SJCRH30 (cell line): ENCODE results near the gene DES. TPM values are rescaled to one million over a fixed set of nuclear protein-coding genes. Genes with fewer than 3 reads are reported as not detected.

Experiments used
- DNase-seq, 2 experiments: peaks; one replicate each; pipeline ENCODE4 v3.0.0-alpha.2; 2015 to 2020
- H3K27ac ChIP-seq: fragments of 250-450 bp; sonication (Bioruptor Pico); 2 replicates; pipeline ENCODE4 v1.5.1; 2020; ENCODE audit warnings: mild to moderate bottlenecking, moderate library complexity
- H3K27me3 ChIP-seq: fragments of 250-450 bp; sonication (Bioruptor Pico); 2 replicates; pipeline ENCODE4 v1.5.1; 2020; ENCODE audit warnings: mild to moderate bottlenecking, moderate library complexity
- H3K36me3 ChIP-seq: fragments of 250-450 bp; sonication (Bioruptor Pico); 2 replicates; pipeline ENCODE4 v1.5.1; 2020; ENCODE audit warnings: mild to moderate bottlenecking, moderate library complexity
- H3K4me1 ChIP-seq: fragments of 250-450 bp; sonication (Bioruptor Pico); 2 replicates; pipeline ENCODE4 v1.5.1; 2020; ENCODE audit warnings: mild to moderate bottlenecking, moderate library complexity
- H3K4me3 ChIP-seq: fragments of 250-450 bp; sonication (Bioruptor Pico); 2 replicates; pipeline ENCODE4 v1.5.1; 2020; ENCODE audit warnings: mild to moderate bottlenecking, moderate library complexity
- H3K9me3 ChIP-seq: fragments of 250-450 bp; sonication (Bioruptor Pico); replicated peaks from 2 replicates; pipeline ENCODE4 v1.5.1; 2020; ENCODE audit warnings: mild to moderate bottlenecking, moderate library complexity
- total RNA-seq: library from RNA; depleted of rRNA; stranded (reverse); fragments of >200 nt; shearing (Covaris generic); gene quantifications from 2 replicates; pipeline ENCODE4 v1.2.3, GENCODE V29; 2014

DES gene
- total RNA-seq, 1 experiment from 2014 or later, result 331 TPM

DNA sequence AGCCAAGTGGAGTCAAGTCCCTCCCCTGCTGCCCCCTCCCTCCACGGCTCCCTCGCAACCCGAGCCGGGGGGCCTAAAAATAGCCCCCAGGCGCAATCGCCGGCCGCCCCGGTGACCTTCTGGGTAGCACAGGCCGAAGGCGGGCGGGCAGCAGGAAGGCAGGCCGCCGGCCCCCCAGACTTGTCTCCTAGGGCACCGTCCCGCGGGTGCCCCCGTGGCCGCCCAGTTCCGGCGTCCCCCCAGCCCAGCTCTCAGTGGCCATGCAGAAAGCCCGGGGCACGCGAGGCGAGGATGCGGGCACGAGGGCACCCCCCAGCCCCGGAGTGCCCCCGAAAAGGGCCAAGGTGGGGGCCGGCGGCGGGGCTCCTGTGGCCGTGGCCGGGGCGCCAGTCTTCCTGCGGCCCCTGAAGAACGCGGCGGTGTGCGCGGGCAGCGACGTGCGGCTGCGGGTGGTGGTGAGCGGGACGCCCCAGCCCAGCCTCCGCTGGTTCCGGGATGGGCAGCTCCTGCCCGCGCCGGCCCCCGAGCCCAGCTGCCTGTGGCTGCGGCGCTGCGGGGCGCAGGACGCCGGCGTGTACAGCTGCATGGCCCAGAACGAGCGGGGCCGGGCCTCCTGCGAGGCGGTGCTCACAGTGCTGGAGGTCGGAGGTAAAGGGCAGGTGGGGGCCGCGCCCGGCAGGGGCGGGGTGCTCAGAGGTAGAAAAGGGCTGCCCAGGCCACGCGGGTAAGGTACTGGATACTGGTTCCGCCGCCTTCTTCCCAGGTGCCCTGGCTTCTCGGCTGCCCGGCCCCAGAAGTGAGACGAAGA lies 16.7 kb downstream of the DES start, which contains the start of gene SPEG:
TSS of gene SPEG (plus strand) at position 126 of the 808 bp plus-strand sequence. CDS start at position 261, 135 bp downstream.
- H3K4me3 ChIP-seq, result peak within 1 kb of the TSS; percentile 48
- H3K27ac ChIP-seq, result peak within 1 kb of the TSS; percentile 50
- no peaks in the 10 kb centered on the region for H3K9me3 ChIP-seq
- H3K36me3 ChIP-seq, result no peaks in the 10 kb centered on the region
- no peaks in the 10 kb centered on the region for H3K27me3 ChIP-seq
- no peak for DNase-seq
- H3K4me1 ChIP-seq, result peaks cover 33% of the 10 kb centered on the region

GRCh38 chr2:219435701-219436100 lies 17.5 kb downstream of the DES start:
- no peak overlapping the region for H3K4me3 ChIP-seq
- DNase-seq, result no peak
- peaks cover 34% of the 10 kb centered on the region for H3K4me1 ChIP-seq
- H3K27me3 ChIP-seq, result no peaks in the 10 kb centered on the region
- H3K27ac ChIP-seq, result no peak overlapping the region
- no peaks in the 10 kb centered on the region for H3K36me3 ChIP-seq
- H3K9me3 ChIP-seq, result no peaks in the 10 kb centered on the region

GRCh38 chr2:219436491-219436890 lies 18.3 kb downstream of the DES start:
- H3K27ac ChIP-seq, result no peak overlapping the region
- H3K9me3 ChIP-seq, result no peaks in the 10 kb centered on the region
- H3K4me1 ChIP-seq, result peaks cover 36% of the 10 kb centered on the region
- no peaks in the 10 kb centered on the region for H3K36me3 ChIP-seq
- DNase-seq, result no peak
- H3K27me3 ChIP-seq, result no peaks in the 10 kb centered on the region
- H3K4me3 ChIP-seq, result no peak overlapping the region

- DNase-seq, result no peak
- no peak overlapping the region for H3K27ac ChIP-seq
- H3K9me3 ChIP-seq, result no peaks in the 10 kb centered on the region
- no peak overlapping the region for H3K4me3 ChIP-seq
- H3K4me1 ChIP-seq, result peaks cover 36% of the 10 kb centered on the region
- no peaks in the 10 kb centered on the region for H3K36me3 ChIP-seq
- no peaks in the 10 kb centered on the region for H3K27me3 ChIP-seq
These were observed 19.0 kb downstream of the DES start for GRCh38 chr2:219437141-219437540.

GRCh38 chr2:219437690-219438206 lies 19.6 kb downstream of the DES start:
- DNase-seq, result no peak
- no peaks in the 10 kb centered on the region for H3K36me3 ChIP-seq
- peaks cover 37% of the 10 kb centered on the region for H3K4me1 ChIP-seq

GRCh38 chr2:219438453-219438852 lies 20.3 kb downstream of the DES start:
- Histone ChIP-seq H3K36me3 (no peaks in the 10 kb centered on the region), H3K4me3 (no peak overlapping the region), H3K9me3 (no peaks in the 10 kb centered on the region), H3K27me3 (no peaks in the 10 kb centered on the region), H3K4me1 (peaks cover 43% of the 10 kb centered on the region), H3K27ac (no peak overlapping the region; the same call in 1 of the 2 replicates)
- no peak for DNase-seq

More at GRCh38 chr2:219437690-219438206, 19.6 kb downstream of the DES start:
- H3K9me3 ChIP-seq, result no peaks in the 10 kb centered on the region
- H3K27ac ChIP-seq, result no peak overlapping the region
- H3K4me3 ChIP-seq, result no peak overlapping the region
- no peaks in the 10 kb centered on the region for H3K27me3 ChIP-seq

DNA sequence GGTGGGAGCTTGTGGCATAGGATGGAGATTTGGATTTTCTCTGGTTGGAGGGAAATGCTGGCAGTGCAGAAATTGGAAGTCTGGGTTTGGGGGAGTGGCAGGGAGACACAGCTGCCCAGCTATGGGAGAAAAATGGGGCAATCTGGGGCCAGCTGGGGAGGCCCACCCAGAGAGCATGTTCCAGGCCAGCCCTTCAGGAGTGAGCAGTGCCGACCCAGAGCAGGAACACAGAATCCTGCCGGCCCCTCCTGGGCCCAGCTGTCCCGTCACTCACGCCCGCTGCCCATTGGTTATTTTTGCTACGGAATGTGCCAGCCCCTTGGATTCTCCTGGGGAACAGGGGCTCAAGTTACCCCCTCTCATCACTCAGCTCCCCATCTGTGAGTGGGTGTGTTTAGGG lies 21.3 kb downstream of the DES start:
- Histone ChIP-seq H3K4me3 (no peak overlapping the region), H3K36me3 (no peaks in the 10 kb centered on the region), H3K27ac (peak overlapping the region; percentile 31), H3K27me3 (no peaks in the 10 kb centered on the region), H3K4me1 (peaks cover 41% of the 10 kb centered on the region), H3K9me3 (no peaks in the 10 kb centered on the region)
- DNase-seq, result peak; percentile 93 to 95

GRCh38 chr2:219440388-219441256 lies 22.4 kb downstream of the DES start:
- Histone ChIP-seq H3K27me3 (no peaks in the 10 kb centered on the region), H3K9me3 (no peaks in the 10 kb centered on the region), H3K27ac (no peak overlapping the region), H3K4me1 (peaks cover 46% of the 10 kb centered on the region), H3K36me3 (no peaks in the 10 kb centered on the region), H3K4me3 (peak overlapping the region; percentile 66)
- no peak for DNase-seq

GRCh38 chr2:219441451-219442255 lies 23.5 kb downstream of the DES start:
- DNase-seq, result peak; percentile 68

DNA sequence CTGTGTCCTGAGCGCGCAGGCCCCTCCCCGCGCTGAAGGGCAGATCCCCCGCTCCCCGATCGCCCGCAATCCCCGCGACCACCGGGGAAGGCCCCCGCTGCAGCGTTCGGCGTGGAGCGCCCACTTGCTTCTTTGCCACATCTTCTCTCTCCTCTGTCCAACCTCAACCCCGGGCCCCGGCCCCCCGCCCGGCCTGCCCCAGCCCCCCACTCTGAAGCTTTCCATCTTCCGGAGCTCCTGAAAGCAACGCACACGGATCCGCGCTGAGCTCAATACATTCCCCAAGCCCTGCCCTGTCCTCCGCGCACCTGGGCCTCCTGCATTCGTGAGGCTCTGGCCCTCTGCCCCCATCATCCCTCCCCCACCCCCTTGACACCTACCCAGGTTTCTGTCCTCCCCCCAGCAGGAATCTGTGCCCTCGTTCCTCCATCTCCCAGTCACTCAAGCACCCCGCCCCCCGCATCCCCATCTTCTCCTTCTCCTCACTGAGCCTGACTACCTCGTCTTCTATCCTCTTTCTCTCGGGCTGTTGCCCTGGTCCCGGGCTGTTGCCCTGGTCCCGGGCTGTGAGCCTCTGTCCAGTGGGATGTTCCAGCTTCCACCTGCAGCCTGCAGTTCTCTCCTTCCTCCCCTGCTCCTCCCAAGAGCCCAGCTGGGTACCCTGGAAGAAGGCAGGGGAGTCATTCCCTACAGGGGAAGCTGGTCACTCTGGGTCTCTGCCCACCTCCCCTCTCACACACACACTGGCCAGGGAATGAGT lies 24.3 kb downstream of the DES start:
- Histone ChIP-seq H3K4me3 (peak overlapping the region; percentile 66), H3K27me3 (no peaks in the 10 kb centered on the region), H3K4me1 (peaks cover 55% of the 10 kb centered on the region), H3K9me3 (no peaks in the 10 kb centered on the region), H3K27ac (no peak overlapping the region), H3K36me3 (no peaks in the 10 kb centered on the region; the same call in 1 of the 2 replicates)
- DNase-seq, result no peak

More at GRCh38 chr2:219441451-219442255, 23.5 kb downstream of the DES start:
- Histone ChIP-seq H3K27me3 (no peaks in the 10 kb centered on the region), H3K4me1 (peaks cover 55% of the 10 kb centered on the region), H3K4me3 (peak overlapping the region; percentile 66), H3K9me3 (no peaks in the 10 kb centered on the region), H3K36me3 (no peaks in the 10 kb centered on the region; the same call in 1 of the 2 replicates), H3K27ac (peak overlapping the region; percentile 42; the same call in 1 of the 2 replicates)

GRCh38 chr2:219443016-219443696 lies 25.0 kb downstream of the DES start:
- DNase-seq, result no peak
- H3K27ac ChIP-seq, result no peak overlapping the region
- H3K4me3 ChIP-seq, result no peak overlapping the region; the same call in 1 of the 2 replicates
- no peaks in the 10 kb centered on the region; the same call in 1 of the 2 replicates for H3K36me3 ChIP-seq
- no peaks in the 10 kb centered on the region for H3K9me3 ChIP-seq
- no peaks in the 10 kb centered on the region for H3K27me3 ChIP-seq
- H3K4me1 ChIP-seq, result peaks cover 55% of the 10 kb centered on the region

- no peaks in the 10 kb centered on the region for H3K27me3 ChIP-seq
- no peak overlapping the region for H3K4me3 ChIP-seq
- H3K9me3 ChIP-seq, result no peaks in the 10 kb centered on the region
- no peaks in the 10 kb centered on the region; the same call in 1 of the 2 replicates for H3K36me3 ChIP-seq
- peaks cover 52% of the 10 kb centered on the region for H3K4me1 ChIP-seq
- no peak overlapping the region for H3K27ac ChIP-seq
- no peak for DNase-seq
These were observed 25.5 kb downstream of the DES start for GRCh38 chr2:219443697-219444023.

GRCh38 chr2:219444566-219445091 lies 26.5 kb downstream of the DES start:
- no peak for DNase-seq
- Histone ChIP-seq H3K9me3 (no peaks in the 10 kb centered on the region), H3K27ac (peak overlapping the region; percentile 58), H3K4me3 (no peak overlapping the region), H3K36me3 (no peaks in the 10 kb centered on the region; the same call in 1 of the 2 replicates), H3K27me3 (no peaks in the 10 kb centered on the region), H3K4me1 (peaks cover 45% of the 10 kb centered on the region)
